ENCODE measurements around the gene NCOA6.

GRCh38 chr20:34715384-34715783 is 110.1 kb downstream of the NCOA6 start:
- TF ChIP-seq CTCF (IDR thresholded peaks at IDR 0.05; ENCODE audit: low read depth, low read length, poor library complexity, severe bottlenecking) = no peak
- TF ChIP-seq EZH2phosphoT487 (IDR thresholded peaks at IDR 0.05; ENCODE audit: borderline replicate concordance, low read length) = no peak

Data from DOHH2 (cell line).